IPS-20b (cell line): ENCODE results near the gene CHD5.

ENCODE experiments used
- H3K27ac ChIP-seq: one replicate; pipeline ENCODE4 v1.5.1; 2013; ENCODE audit warnings: low read length
- H3K27me3 ChIP-seq: 2 replicates; pipeline ENCODE4 v1.6.1; 2013; ENCODE audit warnings: mild to moderate bottlenecking, low read length, inconsistent platforms; ENCODE audit not compliant: insufficient read depth
- H3K36me3 ChIP-seq: 2 replicates; pipeline ENCODE4 v1.6.1; 2013; ENCODE audit warnings: low read depth, mild to moderate bottlenecking, inconsistent platforms, low read length, moderate library complexity; ENCODE audit not compliant: insufficient read depth
- H3K4me1 ChIP-seq: 2 replicates; pipeline ENCODE4 v1.6.1; 2013; ENCODE audit warnings: mild to moderate bottlenecking, control low read depth, inconsistent platforms, low read length, moderate library complexity; ENCODE audit not compliant: insufficient read depth
- H3K4me3 ChIP-seq: 2 replicates; pipeline ENCODE4 v1.5.1; 2013; ENCODE audit warnings: mild to moderate bottlenecking, low read length, inconsistent platforms
- H3K9ac ChIP-seq: 2 replicates; pipeline ENCODE4 v1.6.1; 2013; ENCODE audit warnings: low read depth, mild to moderate bottlenecking, inconsistent platforms, low read length, moderate library complexity
- H3K9me3 ChIP-seq: 2 replicates; pipeline ENCODE4 v1.6.1; 2013; ENCODE audit warnings: mild to moderate bottlenecking, low read depth, low read length, inconsistent platforms; ENCODE audit not compliant: insufficient read depth

Gene CHD5

DNA sequence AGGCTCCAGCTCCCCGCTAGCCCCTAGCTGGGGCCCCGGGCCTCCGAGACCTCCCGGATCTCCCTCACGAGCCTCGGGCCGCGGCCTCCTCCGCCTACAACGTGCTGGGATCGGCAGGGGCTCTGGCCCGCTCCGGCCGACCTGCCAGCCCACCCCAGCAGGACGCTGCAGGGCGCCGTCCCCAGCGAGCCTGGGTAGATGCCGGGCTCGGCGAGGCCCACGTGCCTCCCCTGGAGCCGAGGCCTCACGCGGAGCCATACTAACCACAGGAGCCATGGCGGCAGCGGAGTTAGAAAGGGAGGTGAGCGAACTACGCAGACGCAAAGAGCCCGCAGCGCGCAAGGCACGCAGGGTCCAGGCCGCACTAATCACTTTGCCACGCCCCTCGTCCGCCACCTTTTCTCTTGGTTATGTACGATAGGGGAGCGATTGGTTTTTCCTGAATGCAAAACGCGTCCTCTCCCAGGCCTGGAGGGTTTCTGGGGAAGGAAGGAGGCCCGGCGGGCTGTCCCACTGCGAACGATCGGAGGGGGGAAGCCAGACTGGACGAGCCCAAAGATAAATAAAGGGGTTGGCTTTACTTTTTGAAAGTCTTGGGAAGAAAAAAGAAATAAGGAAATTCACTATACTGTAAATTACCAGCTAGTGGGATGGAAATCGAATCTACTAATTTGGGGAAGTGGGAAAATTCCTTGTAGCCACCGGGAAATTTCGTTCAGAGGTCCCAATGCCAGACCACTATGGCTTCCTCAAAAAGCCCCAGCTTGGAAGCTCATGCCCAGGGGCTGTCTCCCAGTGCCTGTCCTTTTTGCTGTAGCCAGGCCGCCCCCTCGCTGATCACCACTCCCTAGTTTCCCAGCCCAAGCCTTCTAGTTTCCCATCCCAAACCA lies 19.4 kb upstream of the CHD5 start, which contains the start of gene RPL22:
TSS of gene RPL22 (minus strand) at position 298 of the 890 bp plus-strand sequence. CDS start at position 276, 22 bp downstream.
- no peaks in the 10 kb centered on the region for H3K27me3 ChIP-seq
- H3K4me3 ChIP-seq: peak within 1 kb of the TSS; percentile 76
- H3K4me1 ChIP-seq: peaks cover 14% of the 10 kb centered on the region
- peaks cover 39% of the 10 kb centered on the region for H3K36me3 ChIP-seq
- peak within 1 kb of the TSS; percentile 88 for H3K27ac ChIP-seq
- no peaks in the 10 kb centered on the region for H3K9me3 ChIP-seq
- H3K9ac ChIP-seq: peak within 1 kb of the TSS; percentile 83

GRCh38 chr1:6198646-6199297 lies 18.7 kb upstream of the CHD5 start:
- Histone ChIP-seq H3K9me3 (no peaks in the 10 kb centered on the region), H3K4me3 (peak overlapping the region; percentile 76), H3K4me1 (peaks cover 14% of the 10 kb centered on the region), H3K27me3 (no peaks in the 10 kb centered on the region), H3K27ac (peak overlapping the region; percentile 2), H3K36me3 (peaks cover 47% of the 10 kb centered on the region), H3K9ac (peak overlapping the region; percentile 83)

GRCh38 chr1:6197746-6198427 lies 17.8 kb upstream of the CHD5 start:
- H3K27me3 ChIP-seq: no peaks in the 10 kb centered on the region
- peaks cover 56% of the 10 kb centered on the region for H3K36me3 ChIP-seq
- H3K9ac ChIP-seq: peak overlapping the region; percentile 83
- H3K9me3 ChIP-seq: no peaks in the 10 kb centered on the region
- H3K27ac ChIP-seq: peak overlapping the region; percentile 2
- peak overlapping the region; percentile 76 for H3K4me3 ChIP-seq
- H3K4me1 ChIP-seq: peaks cover 14% of the 10 kb centered on the region

GRCh38 chr1:6191968-6192367 lies 11.8 kb upstream of the CHD5 start:
- Histone ChIP-seq H3K4me1 (no peaks in the 10 kb centered on the region), H3K27me3 (no peaks in the 10 kb centered on the region), H3K9ac (no peak overlapping the region), H3K4me3 (no peak overlapping the region), H3K9me3 (no peaks in the 10 kb centered on the region), H3K27ac (no peak overlapping the region), H3K36me3 (peaks cover 97% of the 10 kb centered on the region)

DNA sequence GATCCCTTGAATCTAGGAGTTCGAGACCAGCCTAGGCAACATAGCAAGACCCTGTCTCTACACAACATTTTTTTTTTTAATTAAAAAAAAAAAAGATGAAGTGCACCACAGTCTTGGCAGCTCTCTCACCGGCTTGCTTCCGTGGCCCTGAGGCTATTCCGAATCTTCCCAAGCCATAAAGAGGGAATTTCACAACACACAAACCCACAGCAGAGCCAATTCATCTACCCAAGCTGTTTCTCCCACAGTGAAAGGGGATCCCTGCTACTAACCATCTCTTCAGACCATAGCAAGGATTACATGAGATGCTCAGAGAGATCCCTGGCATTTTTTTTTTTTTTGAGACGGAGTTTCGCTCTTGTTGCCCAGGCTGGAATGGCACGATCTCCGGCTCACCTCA lies 8.3 kb upstream of the CHD5 start:
- H3K9ac ChIP-seq: no peak overlapping the region
- H3K36me3 ChIP-seq: peaks cover 86% of the 10 kb centered on the region
- H3K27me3 ChIP-seq: peaks cover 6% of the 10 kb centered on the region
- no peaks in the 10 kb centered on the region for H3K4me1 ChIP-seq
- H3K27ac ChIP-seq: no peak overlapping the region
- no peaks in the 10 kb centered on the region for H3K9me3 ChIP-seq
- no peak overlapping the region for H3K4me3 ChIP-seq

DNA sequence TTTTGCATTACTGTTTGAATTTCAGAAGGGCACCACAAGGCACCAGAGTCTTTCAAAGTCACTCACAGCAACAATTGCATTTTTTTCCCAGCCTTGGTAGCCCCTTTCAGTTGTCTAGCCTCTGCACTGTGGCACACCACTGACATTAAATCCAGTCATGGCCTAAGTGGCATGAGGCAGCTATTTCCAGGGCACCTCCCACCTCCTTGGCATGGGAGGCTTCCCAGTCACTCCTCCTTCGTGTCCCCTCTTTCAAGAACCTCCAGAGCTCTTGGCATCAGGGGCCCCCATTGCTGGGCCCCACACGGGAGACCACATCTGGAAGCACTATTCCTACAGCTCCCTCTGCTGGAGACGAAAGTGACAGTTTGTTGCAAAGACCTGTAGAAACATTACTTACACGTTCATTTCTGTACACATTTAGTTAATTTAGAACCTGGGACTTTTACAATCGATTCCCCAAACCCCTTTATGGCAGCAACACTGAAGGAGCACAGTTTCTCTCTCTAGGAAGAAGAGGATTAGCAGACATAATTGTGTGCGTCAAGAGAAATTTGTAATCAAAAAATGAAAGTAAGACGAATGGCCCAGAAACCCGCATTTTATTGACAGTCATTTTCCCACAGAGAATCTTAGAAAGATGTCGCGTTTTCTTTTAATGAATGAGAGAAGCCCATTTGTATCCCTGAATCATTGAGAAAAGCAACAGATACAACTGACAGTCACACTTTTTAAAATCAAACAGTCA lies 5.7 kb upstream of the CHD5 start:
- Histone ChIP-seq H3K36me3 (peaks cover 63% of the 10 kb centered on the region), H3K27me3 (peaks cover 32% of the 10 kb centered on the region), H3K4me1 (peaks cover 7% of the 10 kb centered on the region), H3K9me3 (no peaks in the 10 kb centered on the region), H3K4me3 (no peak overlapping the region), H3K9ac (no peak overlapping the region), H3K27ac (no peak overlapping the region)

- Histone ChIP-seq H3K9ac (no peak overlapping the region), H3K27me3 (peaks cover 39% of the 10 kb centered on the region), H3K27ac (no peak overlapping the region), H3K4me1 (peaks cover 7% of the 10 kb centered on the region), H3K4me3 (no peak overlapping the region), H3K36me3 (peaks cover 56% of the 10 kb centered on the region), H3K9me3 (no peaks in the 10 kb centered on the region)
Observed at GRCh38 chr1:6185151-6185550, 5.0 kb upstream of the CHD5 start.

GRCh38 chr1:6184083-6184783 lies 4.1 kb upstream of the CHD5 start:
- H3K27me3 ChIP-seq: peaks cover 45% of the 10 kb centered on the region
- H3K9me3 ChIP-seq: no peaks in the 10 kb centered on the region
- H3K27ac ChIP-seq: no peak overlapping the region
- H3K4me3 ChIP-seq: no peak overlapping the region
- H3K9ac ChIP-seq: no peak overlapping the region
- H3K36me3 ChIP-seq: peaks cover 47% of the 10 kb centered on the region
- peaks cover 7% of the 10 kb centered on the region for H3K4me1 ChIP-seq

GRCh38 chr1:6183520-6183989 lies 3.4 kb upstream of the CHD5 start:
- peaks cover 40% of the 10 kb centered on the region for H3K36me3 ChIP-seq
- no peak overlapping the region for H3K4me3 ChIP-seq
- peaks cover 7% of the 10 kb centered on the region for H3K4me1 ChIP-seq
- peaks cover 52% of the 10 kb centered on the region for H3K27me3 ChIP-seq
- no peaks in the 10 kb centered on the region for H3K9me3 ChIP-seq
- H3K27ac ChIP-seq: no peak overlapping the region
- H3K9ac ChIP-seq: no peak overlapping the region

GRCh38 chr1:6181347-6181770 lies 1.2 kb upstream of the CHD5 start:
- Histone ChIP-seq H3K9me3 (no peaks in the 10 kb centered on the region), H3K27me3 (peaks cover 74% of the 10 kb centered on the region), H3K27ac (no peak overlapping the region), H3K9ac (no peak overlapping the region), H3K36me3 (peaks cover 20% of the 10 kb centered on the region), H3K4me1 (peaks cover 7% of the 10 kb centered on the region), H3K4me3 (peak overlapping the region; percentile 45; the same call in 1 of the 2 replicates)
